DND-41 (cell line): Measurements from ENCODE around the gene CSE1L.
A peak's percentile ranks its signal among the peaks of the same experiment; 100 is the strongest.
"Not testable (repeated sequence)": the region's sequence is repeated elsewhere in the genome, so short reads cannot be mapped to it uniquely, and the experiment has no call there.

Experiments used
- ATAC-seq: fragments of 200-7000 bp; cut with Tn5 transposase; 3 replicates; pipeline ENCODE4 v1.9.1; 2021; ENCODE audit warnings: low read depth; ENCODE audit not compliant: insufficient read depth
- DNase-seq: peaks from one replicate; pipeline ENCODE4 v3.0.0-alpha.2; 2020
- H2AFZ ChIP-seq: 2 replicates; pipeline ENCODE4 v1.6.0; 2012; ENCODE audit warnings: low read depth, low read length
- H3K27ac ChIP-seq: 2 replicates; pipeline ENCODE4 v1.5.1; 2012; ENCODE audit warnings: low read length, inconsistent platforms
- H3K27me3 ChIP-seq: fragments of 200-600 bp; sonication (generic); 2 replicates; pipeline ENCODE4 v1.6.0; 2012; ENCODE audit warnings: low read length, mild to moderate bottlenecking, inconsistent platforms; ENCODE audit not compliant: insufficient read depth, poor library complexity
- H3K36me3 ChIP-seq: 2 replicates; pipeline ENCODE4 v1.5.1; 2012; ENCODE audit warnings: low read length, inconsistent platforms; ENCODE audit not compliant: insufficient read depth
- H3K4me1 ChIP-seq: 2 replicates; pipeline ENCODE4 v1.5.1; 2012; ENCODE audit warnings: mild to moderate bottlenecking, low read length; ENCODE audit not compliant: insufficient read depth
- H3K4me2 ChIP-seq: 2 replicates; pipeline ENCODE4 v1.6.0; 2012; ENCODE audit warnings: mild to moderate bottlenecking, moderate library complexity, low read length, inconsistent platforms; ENCODE audit not compliant: insufficient read depth
- H3K4me3 ChIP-seq, 2 experiments: fragments of 200-600 bp in 1 of 2; shearing (Covaris generic) in 1 of 2; 2 replicates each; pipeline ENCODE4 v1.5.1; 2012 to 2016; ENCODE audit warnings: inconsistent platforms in 2 of 2, low read length in 2 of 2, mild to moderate bottlenecking in 2 of 2, low read depth in 1 of 2, moderate library complexity in 1 of 2
- H3K79me2 ChIP-seq: 2 replicates; pipeline ENCODE4 v1.6.0; 2012; ENCODE audit warnings: low read length, inconsistent platforms; ENCODE audit not compliant: insufficient read depth
- H3K9ac ChIP-seq: 2 replicates; pipeline ENCODE4 v1.6.0; 2012; ENCODE audit warnings: low read depth, mild to moderate bottlenecking, inconsistent platforms, low read length, moderate library complexity
- H3K9me3 ChIP-seq: 2 replicates; pipeline ENCODE4 v1.5.1; 2012; ENCODE audit warnings: low read length, moderate library complexity, mild to moderate bottlenecking, inconsistent platforms; ENCODE audit not compliant: insufficient read depth, severe bottlenecking
- H4K20me1 ChIP-seq: 2 replicates; pipeline ENCODE4 v1.6.0; 2012; ENCODE audit warnings: low read length; ENCODE audit not compliant: insufficient read depth
- CTCF ChIP-seq: IDR thresholded peaks from 2 replicates; pipeline ENCODE4 v1.5.1; 2012; ENCODE audit warnings: borderline replicate concordance, low read length, moderate library complexity, mild to moderate bottlenecking; ENCODE audit not compliant: poor library complexity, severe bottlenecking; ENCODE audit errors: extremely low read depth
- EZH2 ChIP-seq: IDR thresholded peaks from 3 replicates; pipeline ENCODE4 v1.6.1; 2012; ENCODE audit warnings: borderline replicate concordance, low read depth, mild to moderate bottlenecking, moderate library complexity, low read length, inconsistent platforms; ENCODE audit not compliant: severe bottlenecking

The CSE1L gene

DNA sequence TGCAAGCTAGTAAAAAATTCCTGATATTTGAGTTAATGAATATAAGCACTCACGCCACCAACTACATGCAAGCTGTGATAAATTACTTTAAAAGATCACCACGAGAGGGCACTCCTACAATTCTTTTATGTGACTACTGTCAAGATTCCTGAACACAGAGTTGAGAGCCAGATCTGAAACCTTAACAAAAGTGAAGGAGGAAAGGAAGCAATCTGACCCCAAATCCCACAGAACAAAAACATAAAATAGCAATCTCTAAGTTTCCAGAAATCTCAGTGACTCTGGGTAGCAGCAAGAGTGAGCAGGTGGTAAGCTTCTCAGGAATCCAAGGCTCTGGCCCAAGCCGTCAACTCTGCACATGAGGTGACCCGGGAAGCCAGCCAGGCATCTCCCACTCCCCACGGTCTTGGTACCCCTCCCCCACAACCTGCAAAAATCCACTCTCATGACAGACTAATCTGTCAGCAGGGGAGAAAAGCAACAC is 86.9 kb downstream of the CSE1L start:
- H3K36me3 ChIP-seq: peaks cover 72% of the 10 kb centered on the region
- peak; percentile 25 for DNase-seq

GRCh38 chr20:49133571-49133970 is 87.5 kb downstream of the CSE1L start:
- Histone ChIP-seq H3K79me2 (peaks cover 43% of the 10 kb centered on the region), H4K20me1 (peaks cover 19% of the 10 kb centered on the region), H3K4me2 (no peak overlapping the region), H3K9me3 (no peaks in the 10 kb centered on the region), H3K27me3 (no peaks in the 10 kb centered on the region), H3K4me1 (no peaks in the 10 kb centered on the region), H2AFZ (no peak overlapping the region), H3K4me3 (no peak overlapping the region), H3K27ac (no peak overlapping the region), H3K9ac (no peak overlapping the region), H3K36me3 (peaks cover 68% of the 10 kb centered on the region)
- DNase-seq (no peak), ATAC-seq (no peak)
- no peak for TF ChIP-seq EZH2
- no peak for TF ChIP-seq CTCF

More for the DNA sequence above, 86.9 kb downstream of the CSE1L start:
- TF ChIP-seq EZH2 (no peak), CTCF (peak; percentile 73)
- Histone ChIP-seq H3K9me3 (no peaks in the 10 kb centered on the region), H2AFZ (no peak overlapping the region), H3K4me1 (no peaks in the 10 kb centered on the region), H3K27ac (no peak overlapping the region), H3K4me2 (no peak overlapping the region), H3K79me2 (peaks cover 43% of the 10 kb centered on the region), H3K4me3 (no peak overlapping the region), H3K27me3 (no peaks in the 10 kb centered on the region), H3K9ac (no peak overlapping the region), H4K20me1 (peaks cover 16% of the 10 kb centered on the region)
- ATAC-seq: peak; percentile 83

DNA sequence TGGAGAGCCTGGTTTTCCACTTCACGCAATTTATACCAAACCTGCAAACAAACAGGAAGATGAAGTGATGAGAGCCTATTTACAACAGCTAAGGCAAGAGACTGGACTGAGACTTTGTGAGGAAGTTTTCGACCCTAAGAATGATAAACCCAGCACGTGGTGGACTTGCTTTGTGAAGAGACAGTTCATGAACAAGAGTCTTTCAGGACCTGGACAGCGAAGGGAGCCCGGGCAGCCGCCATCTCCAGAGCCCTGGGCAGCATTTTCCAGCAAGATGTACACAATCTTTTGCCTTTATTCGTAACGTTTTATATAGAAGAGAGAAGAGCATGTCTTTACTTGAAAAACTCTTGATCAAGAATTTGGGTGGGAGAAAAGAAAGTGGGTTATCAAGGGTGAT is 88.7 kb downstream of the CSE1L start:
- not testable (repeated sequence) for H3K9me3 ChIP-seq, H3K4me3 ChIP-seq, H3K27me3 ChIP-seq, H2AFZ ChIP-seq, H3K9ac ChIP-seq, H3K27ac ChIP-seq, H3K4me1 ChIP-seq, DNase-seq, ATAC-seq, H3K4me2 ChIP-seq
- Histone ChIP-seq H3K79me2 (peaks cover 49% of the 10 kb centered on the region), H4K20me1 (peaks cover 20% of the 10 kb centered on the region), H3K36me3 (peaks cover 78% of the 10 kb centered on the region)

- Histone ChIP-seq H3K79me2 (peaks cover 52% of the 10 kb centered on the region), H3K9ac (no peak overlapping the region), H2AFZ (no peak overlapping the region), H3K4me1 (no peaks in the 10 kb centered on the region), H3K4me3 (no peak overlapping the region), H3K4me2 (no peak overlapping the region), H4K20me1 (peaks cover 20% of the 10 kb centered on the region), H3K36me3 (peaks cover 62% of the 10 kb centered on the region), H3K27me3 (no peaks in the 10 kb centered on the region), H3K27ac (no peak overlapping the region), H3K9me3 (no peaks in the 10 kb centered on the region)
- no peak for TF ChIP-seq CTCF
- TF ChIP-seq EZH2: no peak
- ATAC-seq (no peak), DNase-seq (no peak)
These were observed 90.9 kb downstream of the CSE1L start for GRCh38 chr20:49136817-49137571.
